ENCODE measurements around the gene CDC7. TPM values are rescaled to one million over a fixed set of nuclear protein-coding genes. Genes with fewer than 3 reads are reported as not detected.

The CDC7 gene
- total RNA-seq, 1 donor from 2014 or later, result 29.3 TPM

DNA sequence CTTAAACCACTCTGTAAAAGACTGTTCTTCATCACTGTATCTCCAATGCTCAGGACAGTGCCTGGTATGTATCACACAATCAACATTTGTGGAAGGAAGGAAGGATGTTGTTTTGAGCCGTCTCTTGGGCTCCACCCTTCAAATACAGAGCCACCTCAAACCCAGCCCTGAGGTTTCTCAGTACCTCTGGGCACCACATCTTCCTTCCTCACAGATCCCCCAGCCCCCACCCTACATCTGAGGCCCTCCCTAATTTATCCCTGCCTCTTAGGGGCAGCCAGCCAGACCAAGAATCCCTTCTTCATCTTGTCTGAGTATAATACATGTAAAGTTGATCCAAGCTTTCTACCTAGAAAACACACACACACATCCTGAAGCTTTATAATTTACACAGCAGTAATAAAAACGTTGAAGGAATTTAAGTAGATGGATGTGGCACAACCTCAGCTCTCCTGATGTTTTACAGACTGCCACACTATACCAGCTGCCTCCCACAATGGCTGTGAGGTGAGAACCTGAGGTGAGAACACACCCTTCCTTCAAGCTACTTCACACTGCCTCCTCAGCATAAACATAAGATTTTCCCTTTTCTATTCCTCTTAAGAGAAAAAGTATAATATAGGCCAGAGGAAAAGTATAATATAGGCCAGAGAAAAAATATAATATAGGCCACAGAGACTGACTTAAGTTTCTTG, 48.5 kb downstream of the CDC7 start:
- DNase-seq, result no peak

DNA sequence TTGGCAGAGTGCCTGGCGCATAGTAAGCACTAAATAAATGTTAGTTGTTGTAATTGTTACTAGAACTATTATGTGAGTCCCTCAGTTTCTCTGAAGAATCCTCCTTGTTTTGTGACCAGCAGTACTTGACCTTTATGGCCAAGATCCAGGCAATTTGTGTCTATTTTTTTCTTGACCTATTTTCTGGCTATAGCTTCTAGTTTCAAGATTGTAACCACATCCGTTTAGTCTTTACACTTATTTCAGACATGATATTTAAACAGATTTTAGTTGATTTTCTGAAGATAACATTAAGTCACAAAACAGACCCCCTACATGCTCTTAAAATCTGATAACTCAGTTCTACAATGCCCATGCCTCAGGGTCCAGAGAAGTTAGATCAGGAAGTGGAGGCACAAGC, 50.3 kb downstream of the CDC7 start:
- no peak for DNase-seq

- DNase-seq, result no peak
Observed at GRCh38 chr1:91552091-91552490, 51.4 kb downstream of the CDC7 start.

- DNase-seq, result no peak
Observed at GRCh38 chr1:91552596-91552995, 51.9 kb downstream of the CDC7 start.

GRCh38 chr1:91553177-91553591, 52.5 kb downstream of the CDC7 start:
- no peak for DNase-seq

DNA sequence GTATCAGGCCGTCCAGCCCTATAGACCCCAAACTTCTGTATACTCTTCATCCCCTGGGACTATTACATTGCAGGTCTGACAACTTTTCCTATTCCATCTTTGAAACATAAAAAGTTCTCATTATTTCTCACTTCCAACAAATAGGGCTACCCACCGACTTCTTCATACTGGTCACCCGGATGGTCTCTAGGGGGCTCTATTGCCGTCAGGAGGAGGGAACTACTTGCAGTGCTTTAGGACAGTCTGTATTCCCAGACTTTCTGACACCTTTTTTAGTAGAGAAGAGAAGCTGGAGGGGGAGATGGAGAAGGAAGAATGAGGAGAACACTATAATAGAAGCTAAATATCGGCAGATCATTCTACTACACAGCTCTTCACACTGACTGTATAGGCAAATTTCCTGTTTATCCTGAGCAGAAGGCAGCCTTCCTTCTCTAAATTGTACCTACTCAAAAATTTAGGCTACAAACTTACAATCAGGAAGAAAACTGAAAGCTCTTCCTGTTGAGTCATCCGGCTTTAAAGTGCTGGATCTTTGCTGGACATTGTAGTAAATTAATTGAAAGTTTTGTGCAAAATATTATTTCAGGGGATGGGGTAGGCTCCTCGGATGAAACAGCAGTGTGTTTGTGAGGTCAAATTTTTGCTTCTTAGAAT, 54.6 kb downstream of the CDC7 start:
- no peak for DNase-seq

DNA sequence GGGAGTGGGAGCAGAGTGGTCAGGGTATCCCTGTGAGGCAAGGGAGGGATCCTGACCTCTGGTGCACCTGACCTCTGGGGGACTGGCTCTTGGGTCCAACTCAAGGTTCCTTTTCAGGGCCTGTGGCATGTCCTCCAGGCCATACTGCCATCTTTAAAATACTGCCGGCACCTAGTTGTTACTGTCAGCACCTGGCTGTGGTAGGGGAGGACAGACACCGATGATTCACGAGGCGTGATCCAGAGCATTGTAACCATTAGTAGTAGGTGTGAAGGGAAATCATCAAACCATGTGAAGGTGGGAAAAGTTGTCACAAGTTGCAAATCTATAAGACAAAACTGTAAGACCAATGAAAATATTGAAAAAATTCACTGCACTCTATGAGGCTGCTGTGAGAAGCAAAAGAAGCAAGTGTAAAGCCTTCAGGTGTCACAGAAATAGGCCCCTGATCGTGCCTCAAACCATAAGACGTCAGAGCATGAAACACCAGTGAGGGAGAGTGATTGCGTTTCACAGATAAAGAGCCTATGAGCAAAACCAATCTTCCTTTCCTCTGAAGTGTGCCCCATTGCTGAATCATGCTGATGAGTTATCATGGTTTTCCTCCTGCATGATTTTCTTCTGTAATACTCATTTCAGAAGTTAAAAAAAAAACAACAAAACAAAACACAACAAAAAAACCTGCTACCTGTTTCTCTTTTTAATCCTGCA, 55.3 kb downstream of the CDC7 start:
- no peak for DNase-seq

- no peak for DNase-seq
Observed at GRCh38 chr1:91556556-91556955, 55.9 kb downstream of the CDC7 start.

GRCh38 chr1:91557039-91557690, 56.5 kb downstream of the CDC7 start:
- DNase-seq, result no peak

DNA sequence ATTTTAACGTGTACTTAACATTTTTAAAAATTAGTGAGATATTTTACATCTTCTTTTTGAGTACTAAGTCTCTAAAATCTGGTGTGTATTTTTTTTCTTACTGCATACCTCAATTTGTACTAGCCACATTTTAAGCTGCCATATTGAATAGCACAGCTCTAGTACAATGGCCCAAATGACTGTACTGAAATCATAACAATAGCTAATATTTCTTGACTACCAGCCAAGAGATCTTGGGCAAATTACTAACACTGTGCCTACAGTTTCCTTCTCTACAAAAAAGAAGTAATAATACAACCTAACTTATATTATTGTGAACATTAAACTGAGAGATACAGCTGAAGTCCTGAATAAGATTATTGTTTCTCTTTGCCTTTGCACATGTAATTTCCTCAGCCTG, 57.2 kb downstream of the CDC7 start:
- DNase-seq, result no peak

- DNase-seq, result no peak
Observed at GRCh38 chr1:91559046-91559750, 58.5 kb downstream of the CDC7 start.

GRCh38 chr1:91559838-91560565, 59.4 kb downstream of the CDC7 start:
- DNase-seq, result no peak

- no peak for DNase-seq
Observed at GRCh38 chr1:91564888-91565701, 64.4 kb downstream of the CDC7 start.

- no peak for DNase-seq
Observed at GRCh38 chr1:91567583-91567982, 66.9 kb downstream of the CDC7 start.

GRCh38 chr1:91568261-91568660, 67.6 kb downstream of the CDC7 start:
- DNase-seq, result no peak

- DNase-seq, result no peak
Observed at GRCh38 chr1:91569411-91570119, 68.9 kb downstream of the CDC7 start.

GRCh38 chr1:91570120-91570448, 69.4 kb downstream of the CDC7 start:
- no peak for DNase-seq

DNA sequence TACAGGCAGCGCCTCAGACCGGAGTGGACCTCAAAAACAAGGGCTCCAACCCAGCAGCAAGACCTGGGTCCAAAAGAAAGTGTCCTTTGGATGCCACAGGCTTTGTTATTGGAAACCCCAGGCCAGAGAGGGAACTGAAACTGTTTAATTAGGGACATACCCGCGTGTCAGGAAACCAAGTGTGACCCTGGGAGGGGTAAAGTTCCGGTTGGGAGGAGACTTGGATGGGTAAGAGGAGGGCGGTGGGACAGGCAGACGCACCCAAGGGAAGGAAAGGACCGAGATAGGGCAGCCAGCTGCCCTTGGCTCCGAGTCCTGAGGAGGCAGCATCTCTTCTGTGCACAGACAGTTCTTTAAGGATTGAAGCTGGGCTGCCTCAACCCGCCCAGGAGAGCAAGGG, 71.4 kb downstream of the CDC7 start:
- no peak for DNase-seq
